ENCODE data around the gene SUPT7L.
"Not testable (repeated sequence)": the region's sequence is repeated elsewhere in the genome, so short reads cannot be mapped to it uniquely, and the experiment has no call there.

SUPT7L gene

DNA sequence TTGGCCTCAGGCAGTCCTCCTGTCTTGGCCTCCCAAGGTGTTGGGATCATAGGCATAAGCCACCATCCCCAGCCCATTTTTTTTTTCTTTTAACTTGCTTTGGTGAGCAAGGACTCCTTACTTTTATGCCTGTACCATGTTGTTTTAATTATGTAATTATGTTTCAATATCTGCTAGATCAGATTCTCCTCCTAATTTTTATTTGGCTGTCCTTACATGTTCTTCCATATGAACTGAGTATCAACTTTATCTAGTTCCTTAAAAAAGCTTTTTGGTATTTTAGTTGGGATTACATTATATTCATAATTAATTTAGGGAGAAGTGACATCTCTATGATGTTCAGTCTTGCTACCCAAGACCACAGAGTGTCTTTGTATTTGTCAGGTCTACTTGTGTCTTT, 18.2 kb downstream of the SUPT7L start:
- TF ChIP-seq, protein P1, sequence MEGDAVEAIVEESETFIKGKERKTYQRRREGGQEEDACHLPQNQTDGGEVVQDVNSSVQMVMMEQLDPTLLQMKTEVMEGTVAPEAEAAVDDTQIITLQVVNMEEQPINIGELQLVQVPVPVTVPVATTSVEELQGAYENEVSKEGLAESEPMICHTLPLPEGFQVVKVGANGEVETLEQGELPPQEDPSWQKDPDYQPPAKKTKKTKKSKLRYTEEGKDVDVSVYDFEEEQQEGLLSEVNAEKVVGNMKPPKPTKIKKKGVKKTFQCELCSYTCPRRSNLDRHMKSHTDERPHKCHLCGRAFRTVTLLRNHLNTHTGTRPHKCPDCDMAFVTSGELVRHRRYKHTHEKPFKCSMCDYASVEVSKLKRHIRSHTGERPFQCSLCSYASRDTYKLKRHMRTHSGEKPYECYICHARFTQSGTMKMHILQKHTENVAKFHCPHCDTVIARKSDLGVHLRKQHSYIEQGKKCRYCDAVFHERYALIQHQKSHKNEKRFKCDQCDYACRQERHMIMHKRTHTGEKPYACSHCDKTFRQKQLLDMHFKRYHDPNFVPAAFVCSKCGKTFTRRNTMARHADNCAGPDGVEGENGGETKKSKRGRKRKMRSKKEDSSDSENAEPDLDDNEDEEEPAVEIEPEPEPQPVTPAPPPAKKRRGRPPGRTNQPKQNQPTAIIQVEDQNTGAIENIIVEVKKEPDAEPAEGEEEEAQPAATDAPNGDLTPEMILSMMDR (IDR thresholded peaks at IDR 0.05; ENCODE audit: unreplicated experiment in 3 of 3), result no peak
- Mint-ChIP-seq H3K27ac (no peak overlapping the region), H3K4me3 (no peak overlapping the region), H3K36me3 (ENCODE audit: low read depth) (peaks cover 53% of the 10 kb centered on the region), H3K27me3 (ENCODE audit: low read depth) (no peaks in the 10 kb centered on the region), H3K9me3 (no peaks in the 10 kb centered on the region), H3K4me1 (no peaks in the 10 kb centered on the region)

DNA sequence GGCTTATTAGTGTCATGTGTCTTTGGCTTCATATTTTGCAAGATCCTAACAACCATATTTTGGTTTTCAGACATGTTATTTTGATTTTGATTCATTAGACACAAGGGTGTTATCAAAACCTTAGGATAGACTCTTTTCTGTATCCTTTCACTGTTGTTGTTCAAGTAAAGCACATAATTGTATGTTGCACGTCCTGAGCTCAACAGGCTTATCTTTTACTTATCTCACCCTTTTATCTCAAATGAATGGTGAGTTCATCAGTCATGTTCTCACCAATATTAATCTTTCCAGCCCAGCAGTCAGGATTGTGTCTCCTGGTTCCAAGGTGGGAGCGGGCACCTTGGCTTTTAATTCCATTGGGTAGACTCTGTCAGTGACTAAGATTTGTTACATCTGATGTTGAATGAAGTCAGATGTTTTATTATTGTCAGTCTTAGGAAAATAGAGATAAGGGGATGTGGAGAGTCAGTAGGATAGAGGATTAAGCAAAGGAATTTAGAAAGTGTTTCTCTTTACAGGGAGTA, 22.6 kb downstream of the SUPT7L start:
- H3K9me3 Mint-ChIP-seq, result no peaks in the 10 kb centered on the region
- no peaks in the 10 kb centered on the region for H3K4me1 Mint-ChIP-seq
- no peak overlapping the region for H3K4me3 Mint-ChIP-seq
- no peak overlapping the region for H3K27ac Mint-ChIP-seq
- H3K27me3 Mint-ChIP-seq (ENCODE audit: low read depth), result no peaks in the 10 kb centered on the region
- TF ChIP-seq, protein P1 (IDR thresholded peaks at IDR 0.05; ENCODE audit: unreplicated experiment in 3 of 3), result no peak
- peaks cover 58% of the 10 kb centered on the region for H3K36me3 Mint-ChIP-seq (ENCODE audit: low read depth)

DNA sequence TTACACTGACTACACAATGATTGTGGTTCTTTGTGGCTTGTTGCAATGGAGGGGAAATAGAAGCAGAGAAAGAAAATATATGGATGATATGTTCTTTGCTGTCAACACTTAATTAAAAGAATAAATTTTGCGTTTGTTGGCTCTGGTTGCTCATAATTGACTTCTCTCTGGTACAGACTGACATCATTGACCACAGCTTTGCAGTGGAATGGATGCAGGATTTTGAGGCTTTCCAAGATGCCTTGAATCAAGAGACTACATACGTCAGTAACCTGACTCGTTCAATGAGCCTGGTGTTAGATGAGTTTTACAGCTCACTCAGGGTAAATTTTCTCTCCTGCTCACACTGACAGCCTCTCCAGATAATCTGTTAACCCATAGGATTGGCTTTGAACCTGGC, 24.7 kb downstream of the SUPT7L start:
- Mint-ChIP-seq H3K4me1 (no peaks in the 10 kb centered on the region), H3K27ac (no peak overlapping the region), H3K4me3 (no peak overlapping the region)

DNA sequence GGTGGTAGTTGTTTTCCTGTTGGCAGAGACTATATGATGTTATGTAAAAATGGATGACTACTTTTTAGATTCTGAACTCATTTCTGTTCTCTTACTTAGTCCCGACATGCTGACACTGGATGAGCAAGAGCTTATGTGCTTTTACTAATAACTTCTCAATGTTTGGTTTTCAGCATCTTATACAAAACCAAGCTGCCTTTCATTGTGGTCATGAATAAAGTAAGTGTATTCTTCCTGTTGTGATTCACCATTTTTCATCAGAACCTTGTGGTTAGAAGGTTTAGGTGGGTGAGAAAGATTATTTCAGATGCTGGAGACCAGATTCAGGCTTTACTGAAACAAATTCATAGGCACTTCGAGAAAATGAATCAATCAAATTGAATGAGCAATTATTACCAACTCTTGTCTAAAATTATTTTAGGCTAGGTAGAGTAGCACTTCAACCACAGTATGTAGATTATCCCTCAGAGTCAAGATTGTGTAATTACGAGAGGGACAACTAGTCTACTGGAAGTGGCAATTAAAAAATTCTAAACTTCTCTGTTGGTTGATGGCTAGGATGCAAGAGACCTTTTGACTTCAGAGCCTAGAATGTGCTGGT, 25.3 kb downstream of the SUPT7L start:
- H3K36me3 Mint-ChIP-seq (ENCODE audit: low read depth), result peaks cover 67% of the 10 kb centered on the region
- no peaks in the 10 kb centered on the region for H3K4me1 Mint-ChIP-seq
- TF ChIP-seq, protein P1 (IDR thresholded peaks at IDR 0.05; ENCODE audit: unreplicated experiment in 3 of 3), result no peak
- no peaks in the 10 kb centered on the region for H3K9me3 Mint-ChIP-seq
- no peaks in the 10 kb centered on the region for H3K27me3 Mint-ChIP-seq (ENCODE audit: low read depth)
- H3K27ac Mint-ChIP-seq, result no peak overlapping the region
- no peak overlapping the region for H3K4me3 Mint-ChIP-seq

More for the DNA sequence above, 24.7 kb downstream of the SUPT7L start:
- TF ChIP-seq, protein P1 (IDR thresholded peaks at IDR 0.05; ENCODE audit: unreplicated experiment in 3 of 3), result no peak
- no peaks in the 10 kb centered on the region for H3K27me3 Mint-ChIP-seq (ENCODE audit: low read depth)
- no peaks in the 10 kb centered on the region for H3K9me3 Mint-ChIP-seq
- H3K36me3 Mint-ChIP-seq (ENCODE audit: low read depth), result peaks cover 64% of the 10 kb centered on the region

DNA sequence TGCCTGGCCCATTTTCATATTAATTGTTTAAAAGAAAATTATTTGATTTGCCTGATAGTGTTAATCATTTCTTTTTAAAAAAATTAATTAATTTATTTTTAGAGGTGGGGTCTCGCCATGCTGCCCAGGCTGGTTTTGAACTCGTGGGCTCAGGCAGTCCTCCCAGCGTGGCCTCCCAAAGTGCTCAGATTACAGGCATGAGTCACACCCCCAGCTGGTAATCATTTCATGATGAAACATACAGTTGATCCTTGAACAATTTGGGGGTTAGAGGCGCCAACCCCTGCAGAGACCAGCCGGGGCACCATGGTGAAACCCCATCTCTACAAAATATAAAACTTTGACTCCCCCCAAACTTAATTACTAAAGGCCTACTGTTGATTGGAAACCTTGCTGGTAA, 26.6 kb downstream of the SUPT7L start:
- H3K4me3 Mint-ChIP-seq, result no peak overlapping the region
- no peaks in the 10 kb centered on the region for H3K27me3 Mint-ChIP-seq (ENCODE audit: low read depth)
- H3K9me3 Mint-ChIP-seq, result no peaks in the 10 kb centered on the region
- no peaks in the 10 kb centered on the region for H3K4me1 Mint-ChIP-seq
- H3K36me3 Mint-ChIP-seq (ENCODE audit: low read depth), result peaks cover 75% of the 10 kb centered on the region
- no peak overlapping the region for H3K27ac Mint-ChIP-seq
- TF ChIP-seq, protein P1 (IDR thresholded peaks at IDR 0.05; ENCODE audit: unreplicated experiment in 3 of 3), result no peak

DNA sequence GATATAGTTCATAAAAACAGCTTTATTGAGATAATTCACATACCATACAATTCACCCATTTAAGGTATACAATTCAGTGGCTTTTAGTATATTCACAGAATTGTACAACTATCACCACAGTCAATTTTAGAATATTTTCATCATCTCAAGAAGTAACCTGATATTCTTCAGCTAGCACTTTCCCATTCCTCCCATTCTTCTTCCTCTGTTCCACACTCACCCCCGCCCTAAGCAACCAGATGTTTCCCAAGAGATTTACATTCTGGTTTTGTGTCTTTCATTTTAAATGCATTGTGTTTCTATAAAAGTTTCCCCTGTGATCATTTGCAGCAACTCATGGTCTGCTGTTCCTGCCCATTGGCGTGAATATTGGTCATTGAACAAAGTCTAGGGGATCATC, 29.1 kb downstream of the SUPT7L start:
- Mint-ChIP-seq H3K27me3 (ENCODE audit: low read depth) (no peaks in the 10 kb centered on the region), H3K4me1 (no peaks in the 10 kb centered on the region), H3K4me3 (no peak overlapping the region), H3K27ac (no peak overlapping the region), H3K36me3 (ENCODE audit: low read depth) (peaks cover 68% of the 10 kb centered on the region), H3K9me3 (no peaks in the 10 kb centered on the region)
- TF ChIP-seq, protein P1 (IDR thresholded peaks at IDR 0.05; ENCODE audit: unreplicated experiment in 3 of 3), result no peak

DNA sequence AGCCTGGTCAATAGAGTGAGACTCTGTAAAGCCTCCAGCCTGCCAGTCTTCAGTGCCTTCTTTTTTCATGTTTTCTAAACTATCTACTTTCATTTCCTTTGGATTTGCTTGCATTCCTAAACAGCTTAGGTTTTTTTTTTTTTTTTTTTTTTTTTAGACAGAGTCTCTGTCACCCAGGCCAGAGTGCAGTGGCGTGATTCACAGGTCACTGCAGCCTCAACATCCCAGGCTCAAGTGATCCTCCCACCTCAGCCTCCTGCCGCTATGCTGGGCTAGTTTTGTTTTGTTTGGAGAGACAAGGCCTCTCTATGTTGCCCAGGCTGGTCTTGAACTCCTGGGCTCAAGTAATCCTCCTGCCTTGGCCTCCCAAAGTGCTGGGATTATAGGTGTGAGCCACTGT, 33.2 kb downstream of the SUPT7L start:
- not testable (repeated sequence) for H3K9me3 Mint-ChIP-seq; H3K27ac Mint-ChIP-seq; H3K27me3 Mint-ChIP-seq (ENCODE audit: low read depth); H3K4me3 Mint-ChIP-seq; H3K4me1 Mint-ChIP-seq
- H3K36me3 Mint-ChIP-seq (ENCODE audit: low read depth), result peaks cover 43% of the 10 kb centered on the region
